Transverse colon (tissue), 3 donors: ENCODE measurements around the gene ARL8B.
"Not testable (repeated sequence)": the region's sequence is repeated elsewhere in the genome, so short reads cannot be mapped to it uniquely, and the experiment has no call there.

Source experiments
- EP300 ChIP-seq: sonication (generic); formaldehyde crosslinking; IDR thresholded peaks from one replicate; pipeline ENCODE4 v1.6.1; 2017; ENCODE audit warnings: antibody characterized with exemption, low read depth
- POLR2A ChIP-seq: fragments of 450-650 bp; IDR thresholded peaks from one replicate; pipeline ENCODE4 v1.6.1; 2016; ENCODE audit warnings: antibody characterized with exemption, mild to moderate bottlenecking, moderate library complexity
- TF ChIP-seq, protein P1 (sequence below), 5 experiments: fragments of 200-600 bp in 3 of 5; fragments of 450-650 bp in 2 of 5; sonication (generic) in 3 of 5; IDR thresholded peaks; 1 replicate in 2 of 5; 2 replicates in 3 of 5; pipeline ENCODE4 v1.5.1; 2016 to 2017; ENCODE audit warnings: antibody characterized with exemption in 5 of 5, inconsistent platforms in 3 of 5, mild to moderate bottlenecking in 2 of 5, moderate library complexity in 1 of 5

DNA sequence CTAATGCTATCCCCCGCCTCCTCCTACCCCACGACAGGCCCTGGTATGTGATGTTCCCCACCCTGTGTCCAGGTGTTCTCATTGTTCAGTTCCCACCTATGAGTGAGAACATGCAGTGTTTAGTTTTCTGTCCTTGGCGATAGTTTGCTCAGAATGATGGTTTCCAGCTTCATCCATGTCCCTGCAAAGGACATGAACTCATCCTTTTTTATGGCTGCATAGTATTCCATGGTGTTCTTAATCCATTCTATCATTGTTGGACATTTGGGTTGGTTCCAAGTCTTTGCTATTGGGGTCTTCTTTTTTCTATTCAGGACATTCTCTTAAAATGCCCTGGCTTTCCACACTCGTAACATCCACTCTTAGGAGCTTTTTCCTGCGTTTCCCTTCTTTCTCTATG is 25.1 kb downstream of the ARL8B start:
- TF ChIP-seq, protein P1, sequence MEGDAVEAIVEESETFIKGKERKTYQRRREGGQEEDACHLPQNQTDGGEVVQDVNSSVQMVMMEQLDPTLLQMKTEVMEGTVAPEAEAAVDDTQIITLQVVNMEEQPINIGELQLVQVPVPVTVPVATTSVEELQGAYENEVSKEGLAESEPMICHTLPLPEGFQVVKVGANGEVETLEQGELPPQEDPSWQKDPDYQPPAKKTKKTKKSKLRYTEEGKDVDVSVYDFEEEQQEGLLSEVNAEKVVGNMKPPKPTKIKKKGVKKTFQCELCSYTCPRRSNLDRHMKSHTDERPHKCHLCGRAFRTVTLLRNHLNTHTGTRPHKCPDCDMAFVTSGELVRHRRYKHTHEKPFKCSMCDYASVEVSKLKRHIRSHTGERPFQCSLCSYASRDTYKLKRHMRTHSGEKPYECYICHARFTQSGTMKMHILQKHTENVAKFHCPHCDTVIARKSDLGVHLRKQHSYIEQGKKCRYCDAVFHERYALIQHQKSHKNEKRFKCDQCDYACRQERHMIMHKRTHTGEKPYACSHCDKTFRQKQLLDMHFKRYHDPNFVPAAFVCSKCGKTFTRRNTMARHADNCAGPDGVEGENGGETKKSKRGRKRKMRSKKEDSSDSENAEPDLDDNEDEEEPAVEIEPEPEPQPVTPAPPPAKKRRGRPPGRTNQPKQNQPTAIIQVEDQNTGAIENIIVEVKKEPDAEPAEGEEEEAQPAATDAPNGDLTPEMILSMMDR (IDR thresholded peaks at IDR 0.05), result not testable (repeated sequence)
- not testable (repeated sequence) for TF ChIP-seq POLR2A, EP300
